Endothelial cell of umbilical vein (primary cell): Measurements from ENCODE around the gene COASY.

Source experiments
- EZH2 ChIP-seq: IDR thresholded peaks from 2 replicates; pipeline ENCODE4 v1.6.1; 2012; ENCODE audit warnings: borderline replicate concordance, low read depth, mild to moderate bottlenecking, moderate library complexity, low read length, inconsistent platforms; ENCODE audit not compliant: severe bottlenecking
- JUN ChIP-seq: IDR thresholded peaks from 2 replicates; pipeline ENCODE4 v1.6.1; 2011; ENCODE audit warnings: borderline replicate concordance, low read depth; ENCODE audit not compliant: insufficient read length, insufficient read depth
- MYC ChIP-seq: IDR thresholded peaks from one replicate; pipeline ENCODE4 v1.6.1; 2011; ENCODE audit warnings: mild to moderate bottlenecking, low read depth, low read length
- POLR2A ChIP-seq: IDR thresholded peaks from 2 replicates; pipeline ENCODE4 v1.6.1; 2012; ENCODE audit warnings: low read depth, mild to moderate bottlenecking, control low read depth, low read length
- POLR2AphosphoS5 ChIP-seq: IDR thresholded peaks from 2 replicates; pipeline ENCODE4 v1.6.1; 2012; ENCODE audit warnings: low read depth, mild to moderate bottlenecking, control low read depth, low read length, moderate library complexity; ENCODE audit not compliant: insufficient read depth
- TF ChIP-seq, protein P1 (sequence below), 2 donors: IDR thresholded peaks; 1 replicate in 1 of 2; 2 replicates in 1 of 2; pipeline ENCODE4 v1.5.1; 2011; ENCODE audit warnings: low read length in 2 of 2, mild to moderate bottlenecking in 2 of 2, moderate library complexity in 2 of 2, control low read depth in 1 of 2, inconsistent platforms in 1 of 2, low read depth in 1 of 2; ENCODE audit not compliant: insufficient read depth in 1 of 2; ENCODE audit errors: extremely low read depth in 1 of 2

DNA sequence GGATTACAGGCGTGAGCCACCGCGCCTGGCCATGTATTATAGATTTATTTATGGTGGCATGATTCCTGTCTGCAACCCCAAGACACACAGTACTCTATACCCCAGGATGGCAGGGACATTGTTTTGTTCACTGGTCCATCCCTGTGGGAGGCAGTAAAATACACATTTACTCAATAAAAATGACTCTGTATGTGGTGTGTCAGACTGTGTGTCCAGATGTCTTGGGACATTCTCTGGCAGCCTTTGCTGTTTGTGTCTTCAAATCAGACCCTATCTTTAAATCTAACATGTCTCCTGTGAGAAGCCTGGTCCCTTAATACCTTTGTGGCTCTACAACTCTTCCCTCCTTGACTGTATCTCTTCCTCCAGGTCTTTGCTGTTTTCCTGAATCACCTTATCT is 1.7 kb upstream of the COASY start:
- TF ChIP-seq MYC (no peak), POLR2A (no peak), POLR2AphosphoS5 (no peak), EZH2 (no peak), JUN (no peak)
- TF ChIP-seq, protein P1, sequence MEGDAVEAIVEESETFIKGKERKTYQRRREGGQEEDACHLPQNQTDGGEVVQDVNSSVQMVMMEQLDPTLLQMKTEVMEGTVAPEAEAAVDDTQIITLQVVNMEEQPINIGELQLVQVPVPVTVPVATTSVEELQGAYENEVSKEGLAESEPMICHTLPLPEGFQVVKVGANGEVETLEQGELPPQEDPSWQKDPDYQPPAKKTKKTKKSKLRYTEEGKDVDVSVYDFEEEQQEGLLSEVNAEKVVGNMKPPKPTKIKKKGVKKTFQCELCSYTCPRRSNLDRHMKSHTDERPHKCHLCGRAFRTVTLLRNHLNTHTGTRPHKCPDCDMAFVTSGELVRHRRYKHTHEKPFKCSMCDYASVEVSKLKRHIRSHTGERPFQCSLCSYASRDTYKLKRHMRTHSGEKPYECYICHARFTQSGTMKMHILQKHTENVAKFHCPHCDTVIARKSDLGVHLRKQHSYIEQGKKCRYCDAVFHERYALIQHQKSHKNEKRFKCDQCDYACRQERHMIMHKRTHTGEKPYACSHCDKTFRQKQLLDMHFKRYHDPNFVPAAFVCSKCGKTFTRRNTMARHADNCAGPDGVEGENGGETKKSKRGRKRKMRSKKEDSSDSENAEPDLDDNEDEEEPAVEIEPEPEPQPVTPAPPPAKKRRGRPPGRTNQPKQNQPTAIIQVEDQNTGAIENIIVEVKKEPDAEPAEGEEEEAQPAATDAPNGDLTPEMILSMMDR (IDR thresholded peaks at IDR 0.05; ENCODE audit: extremely low read depth in 1 of 2, insufficient read depth in 1 of 2, low read depth in 1 of 2, low read length in 2 of 2), result no peak
